Keratinocyte (primary cell): ENCODE data around the gene SERPIND1. TPM values are rescaled to one million over a fixed set of nuclear protein-coding genes. Genes with fewer than 3 reads are reported as not detected.

ENCODE experiments used
- DNase-seq: peaks from one replicate; pipeline ENCODE4 v3.0.0-alpha.2; 2011; ENCODE audit warnings: low read depth, missing footprints, low spot score
- FAIRE-seq: peaks from 2 replicates; lab custom pipeline; 2011; peaks lifted over from hg19 to GRCh38; lab: Jason Lieb, UNC
- H2AFZ ChIP-seq: 2 replicates; pipeline ENCODE4 v1.6.0; 2012; ENCODE audit warnings: low read length, control low read depth, inconsistent platforms; ENCODE audit not compliant: control insufficient read depth
- H3K27ac ChIP-seq: 2 replicates; pipeline ENCODE4 v1.5.1; 2011; ENCODE audit warnings: low read length; ENCODE audit not compliant: control insufficient read depth, insufficient read depth
- H3K27me3 ChIP-seq: 3 replicates; pipeline ENCODE4 v1.6.0; 2011; ENCODE audit warnings: low read length; ENCODE audit not compliant: control insufficient read depth, insufficient read depth; ENCODE audit errors: extremely low read depth
- H3K36me3 ChIP-seq, 2 experiments: 2 replicates in 1 of 2; 3 replicates in 1 of 2; pipeline ENCODE4 v1.5.1; 2011; ENCODE audit warnings: low read length in 2 of 2, mild to moderate bottlenecking in 1 of 2; ENCODE audit not compliant: control insufficient read depth in 2 of 2, insufficient read depth in 2 of 2; ENCODE audit errors: extremely low read depth in 1 of 2
- H3K4me1 ChIP-seq: 3 replicates; pipeline ENCODE4 v1.5.1; 2011; ENCODE audit warnings: low read length; ENCODE audit not compliant: control insufficient read depth, insufficient read depth; ENCODE audit errors: extremely low read depth
- H3K4me2 ChIP-seq: 3 replicates; pipeline ENCODE4 v1.6.0; 2011; ENCODE audit warnings: low read depth, low read length; ENCODE audit not compliant: control insufficient read depth, insufficient read depth; ENCODE audit errors: extremely low read depth
- H3K4me3 ChIP-seq, 3 experiments: fragments of 200-600 bp in 1 of 3; sonication (generic) in 1 of 3; 2 replicates in 2 of 3; 3 replicates in 1 of 3; pipeline ENCODE4 v1.5.1; 2011 to 2016; ENCODE audit warnings: low read length in 3 of 3, mild to moderate bottlenecking in 3 of 3, control low read depth in 2 of 3, inconsistent platforms in 1 of 3, low read depth in 1 of 3, mixed read lengths in 1 of 3, mixed run types in 1 of 3, moderate library complexity in 1 of 3; ENCODE audit not compliant: control insufficient read depth in 2 of 3, insufficient read depth in 2 of 3; ENCODE audit errors: extremely low read depth in 1 of 3
- H3K79me2 ChIP-seq: 2 replicates; pipeline ENCODE4 v1.6.0; 2012; ENCODE audit warnings: low read length; ENCODE audit not compliant: control insufficient read depth, insufficient read depth
- H3K9ac ChIP-seq: 3 replicates; pipeline ENCODE4 v1.6.0; 2011; ENCODE audit warnings: low read length; ENCODE audit not compliant: control insufficient read depth, insufficient read depth; ENCODE audit errors: extremely low read depth
- H3K9me1 ChIP-seq: 3 replicates; pipeline ENCODE4 v1.6.0; 2011; ENCODE audit warnings: low read length; ENCODE audit not compliant: control insufficient read depth, insufficient read depth; ENCODE audit errors: extremely low read depth
- H3K9me3 ChIP-seq: 2 replicates; pipeline ENCODE4 v1.5.1; 2012; ENCODE audit warnings: low read depth, low read length; ENCODE audit not compliant: control insufficient read depth
- H4K20me1 ChIP-seq: 3 replicates; pipeline ENCODE4 v1.6.0; 2011; ENCODE audit warnings: low read length; ENCODE audit not compliant: control insufficient read depth, insufficient read depth; ENCODE audit errors: extremely low read depth
- CTCF ChIP-seq, 3 experiments: IDR thresholded peaks in 1 of 3; conservative IDR thresholded peaks in 1 of 3; optimal IDR thresholded peaks in 1 of 3; 2 replicates in 2 of 3; 3 replicates in 1 of 3; pipeline versions ENCODE3 to v1.5.1; 2011; ENCODE audit warnings: low read length in 3 of 3, mild to moderate bottlenecking in 3 of 3, moderate library complexity in 2 of 3, control low read depth in 1 of 3, inconsistent platforms in 1 of 3; ENCODE audit not compliant: insufficient read depth in 2 of 3; ENCODE audit errors: extremely low read depth in 1 of 3
- EZH2 ChIP-seq: IDR thresholded peaks from one replicate; pipeline ENCODE4 v1.6.1; 2012; ENCODE audit warnings: inconsistent platforms, mild to moderate bottlenecking, low read length, moderate library complexity
- dilution Hi-C: fragments of 300-500 bp; cut with MboI; formaldehyde crosslinking; loops from one replicate; pipeline ENCODE4 v1.7.0; 2020; ENCODE audit warnings: low sequenced_read_pairs; ENCODE audit not compliant: extremely low pct_ligation_motif_present
- polyA plus RNA-seq, 5 experiments: library from polyadenylated mRNA; depleted of rRNA in 3 of 5; stranded (reverse) in 3 of 5; stranded (forward) in 1 of 5; unstranded in 1 of 5; fragments of >200 nt; gene quantifications; 1 replicate in 1 of 5; 2 replicates in 3 of 5; 3 replicates in 1 of 5; pipeline versions ENCODE4 v1.2.1 to v1.2.3, GENCODE V29; 2011 to 2012; ENCODE audit warnings: missing spikeins in 2 of 5, low read depth in 1 of 5, low replicate concordance in 1 of 5

SERPIND1 gene
- polyA plus RNA-seq, 1 donor (not counting 4 experiments of a cell fraction or from before 2014, with no cell fraction given): not detected

DNA sequence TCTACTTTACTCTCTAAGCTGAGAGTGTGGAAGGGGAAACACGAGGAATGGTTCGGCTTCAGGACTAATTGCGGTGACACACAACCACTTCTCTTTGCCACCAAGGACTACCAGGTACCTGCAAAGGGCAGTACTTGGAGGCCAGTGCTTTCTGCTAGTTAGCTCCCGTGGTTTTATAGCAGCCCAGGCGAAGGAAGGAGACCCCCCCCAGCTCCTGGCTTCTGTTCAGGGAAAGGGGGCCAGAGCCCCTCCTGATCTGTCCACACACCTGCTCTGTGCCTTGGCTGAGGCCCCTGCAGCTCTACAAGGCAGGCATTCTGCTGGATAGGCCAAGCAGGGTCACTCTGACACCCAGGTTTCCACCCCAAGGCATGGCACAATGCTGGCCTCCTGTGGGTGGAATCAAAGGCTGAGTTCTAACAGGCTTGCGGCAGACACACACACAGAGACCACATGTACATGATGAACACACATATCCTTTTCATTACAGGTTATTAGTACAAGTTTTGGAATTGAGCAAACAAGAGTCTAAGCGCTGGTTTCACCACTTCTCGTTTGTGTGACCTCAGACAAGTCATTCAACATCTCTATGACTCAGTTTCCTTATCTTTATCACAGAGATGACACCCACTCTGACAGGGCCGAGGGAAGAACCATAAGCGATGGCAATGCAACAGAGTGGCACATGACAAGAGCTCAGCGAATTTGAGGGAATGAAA, 7.5 kb downstream of the SERPIND1 start:
- no peaks in the 10 kb centered on the region for H4K20me1 ChIP-seq
- H3K27me3 ChIP-seq: no peaks in the 10 kb centered on the region
- no peak overlapping the region for H3K4me3 ChIP-seq
- DNase-seq: no peak
- H3K27ac ChIP-seq: no peak overlapping the region
- H3K9me3 ChIP-seq: no peaks in the 10 kb centered on the region
- H3K4me1 ChIP-seq: peaks cover 12% of the 10 kb centered on the region
- H3K9me1 ChIP-seq: no peaks in the 10 kb centered on the region
- no peak overlapping the region for H3K9ac ChIP-seq
- no peak overlapping the region for H2AFZ ChIP-seq
- no peak for FAIRE-seq
- no peak overlapping the region for H3K4me2 ChIP-seq
- dilution Hi-C loops: no loop called here
- H3K79me2 ChIP-seq: no peaks in the 10 kb centered on the region
- H3K36me3 ChIP-seq: peaks cover 4 to 10% of the 10 kb centered on the region in 2 experiments
- no peak for TF ChIP-seq CTCF (optimal IDR thresholded peaks at IDR 0.05 in 1 of 3, IDR thresholded peaks at IDR 0.05 in 1 of 3, conservative IDR thresholded peaks at IDR 0.05 in 1 of 3; ENCODE audit: extremely low read depth in 1 of 3, insufficient read depth in 2 of 3, low read length in 3 of 3)
- no peak for TF ChIP-seq EZH2

- peaks cover 1 to 10% of the 10 kb centered on the region in 2 experiments for H3K36me3 ChIP-seq
- H4K20me1 ChIP-seq: no peaks in the 10 kb centered on the region
- no peak overlapping the region for H3K27ac ChIP-seq
- H3K9me3 ChIP-seq: no peaks in the 10 kb centered on the region
- no peaks in the 10 kb centered on the region for H3K9me1 ChIP-seq
- H3K9ac ChIP-seq: no peak overlapping the region
- FAIRE-seq (no peak), DNase-seq (no peak)
- no peaks in the 10 kb centered on the region for H3K79me2 ChIP-seq
- H3K27me3 ChIP-seq: no peaks in the 10 kb centered on the region
- no peak overlapping the region for H2AFZ ChIP-seq
- H3K4me1 ChIP-seq: peaks cover 12% of the 10 kb centered on the region
- dilution Hi-C loops: no loop called here
- TF ChIP-seq EZH2: no peak
- TF ChIP-seq CTCF (optimal IDR thresholded peaks at IDR 0.05 in 1 of 3, IDR thresholded peaks at IDR 0.05 in 1 of 3, conservative IDR thresholded peaks at IDR 0.05 in 1 of 3; ENCODE audit: extremely low read depth in 1 of 3, insufficient read depth in 2 of 3, low read length in 3 of 3): no peak
- H3K4me2 ChIP-seq: no peak overlapping the region
- no peak overlapping the region for H3K4me3 ChIP-seq
These were observed 8.2 kb downstream of the SERPIND1 start for GRCh38 chr22:20782083-20782482.
